A673 (cell line): ENCODE data around the gene KCTD16.

ENCODE experiments used
- EZH2 ChIP-seq: fragments of 200-600 bp; sonication (generic); IDR thresholded peaks from 2 replicates; pipeline ENCODE4 v1.6.1; 2017; ENCODE audit warnings: borderline replicate concordance, low read depth, mild to moderate bottlenecking, mixed read lengths, antibody characterized with exemption, low read length; ENCODE audit not compliant: poor library complexity, severe bottlenecking
- TF ChIP-seq, protein P1 (sequence below): fragments of 300-800, 200-600 bp; sonication (generic); conservative IDR thresholded peaks from 2 replicates; pipeline ENCODE4 v1.5.1; 2017; ENCODE audit warnings: low read depth, mild to moderate bottlenecking, antibody characterized with exemption, low read length, moderate library complexity, mixed read lengths

DNA sequence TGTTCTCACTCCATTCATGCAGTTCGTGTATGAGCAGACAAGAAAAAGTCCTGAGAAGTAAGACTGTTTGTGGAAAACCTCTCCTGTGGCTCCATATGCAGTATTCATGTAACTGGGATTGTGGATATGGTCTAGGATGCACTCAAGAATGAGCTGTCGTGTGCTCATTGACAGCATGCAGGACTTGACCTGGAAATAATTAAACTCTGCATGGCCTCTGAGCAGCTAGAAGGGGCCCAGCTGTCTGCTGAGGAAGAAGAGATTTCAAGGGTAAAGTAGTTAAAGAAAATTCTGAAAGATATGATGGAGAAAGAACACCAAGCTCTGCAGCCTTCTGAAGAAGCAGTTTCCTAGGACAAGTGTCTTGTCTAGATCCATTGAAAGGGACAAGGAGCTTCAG lies 89.4 kb downstream of the KCTD16 start:
- TF ChIP-seq, protein P1, sequence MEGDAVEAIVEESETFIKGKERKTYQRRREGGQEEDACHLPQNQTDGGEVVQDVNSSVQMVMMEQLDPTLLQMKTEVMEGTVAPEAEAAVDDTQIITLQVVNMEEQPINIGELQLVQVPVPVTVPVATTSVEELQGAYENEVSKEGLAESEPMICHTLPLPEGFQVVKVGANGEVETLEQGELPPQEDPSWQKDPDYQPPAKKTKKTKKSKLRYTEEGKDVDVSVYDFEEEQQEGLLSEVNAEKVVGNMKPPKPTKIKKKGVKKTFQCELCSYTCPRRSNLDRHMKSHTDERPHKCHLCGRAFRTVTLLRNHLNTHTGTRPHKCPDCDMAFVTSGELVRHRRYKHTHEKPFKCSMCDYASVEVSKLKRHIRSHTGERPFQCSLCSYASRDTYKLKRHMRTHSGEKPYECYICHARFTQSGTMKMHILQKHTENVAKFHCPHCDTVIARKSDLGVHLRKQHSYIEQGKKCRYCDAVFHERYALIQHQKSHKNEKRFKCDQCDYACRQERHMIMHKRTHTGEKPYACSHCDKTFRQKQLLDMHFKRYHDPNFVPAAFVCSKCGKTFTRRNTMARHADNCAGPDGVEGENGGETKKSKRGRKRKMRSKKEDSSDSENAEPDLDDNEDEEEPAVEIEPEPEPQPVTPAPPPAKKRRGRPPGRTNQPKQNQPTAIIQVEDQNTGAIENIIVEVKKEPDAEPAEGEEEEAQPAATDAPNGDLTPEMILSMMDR: no peak
- TF ChIP-seq EZH2: no peak
